HuH-7.5 (cell line): Measurements from ENCODE around the gene PEAK3.

Source experiments
- DNase-seq: peaks from one replicate; pipeline ENCODE4 v3.0.0; 2011; ENCODE audit warnings: low spot score

The PEAK3 gene

DNA sequence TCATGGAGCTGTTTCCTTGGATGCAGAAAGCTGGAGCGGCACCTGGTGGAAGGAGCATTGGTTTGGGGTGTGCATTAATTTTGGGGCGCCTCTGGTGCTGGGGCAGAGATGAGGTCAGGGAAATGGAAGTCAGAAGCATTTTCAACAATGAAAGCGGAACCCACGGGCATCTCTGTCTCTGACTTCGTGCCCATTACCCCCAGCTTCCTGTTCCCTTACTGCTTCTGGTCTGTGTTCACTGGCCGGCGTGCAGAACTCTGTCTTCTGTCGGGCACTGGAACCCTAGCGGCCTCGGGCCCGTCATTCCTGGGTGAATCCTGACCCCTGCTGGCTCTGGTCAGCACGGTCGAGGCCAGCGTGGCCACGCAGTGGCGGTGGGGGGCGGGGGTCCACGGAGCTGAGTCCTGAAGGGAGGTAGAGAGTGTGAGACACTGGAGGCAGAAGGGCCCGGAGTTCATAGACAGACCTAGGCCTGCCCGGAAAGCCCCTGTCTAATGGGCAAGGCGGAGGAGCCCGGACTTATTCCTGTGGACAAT, 33.9 kb upstream of the PEAK3 start:
- peak; percentile 91 for DNase-seq

DNA sequence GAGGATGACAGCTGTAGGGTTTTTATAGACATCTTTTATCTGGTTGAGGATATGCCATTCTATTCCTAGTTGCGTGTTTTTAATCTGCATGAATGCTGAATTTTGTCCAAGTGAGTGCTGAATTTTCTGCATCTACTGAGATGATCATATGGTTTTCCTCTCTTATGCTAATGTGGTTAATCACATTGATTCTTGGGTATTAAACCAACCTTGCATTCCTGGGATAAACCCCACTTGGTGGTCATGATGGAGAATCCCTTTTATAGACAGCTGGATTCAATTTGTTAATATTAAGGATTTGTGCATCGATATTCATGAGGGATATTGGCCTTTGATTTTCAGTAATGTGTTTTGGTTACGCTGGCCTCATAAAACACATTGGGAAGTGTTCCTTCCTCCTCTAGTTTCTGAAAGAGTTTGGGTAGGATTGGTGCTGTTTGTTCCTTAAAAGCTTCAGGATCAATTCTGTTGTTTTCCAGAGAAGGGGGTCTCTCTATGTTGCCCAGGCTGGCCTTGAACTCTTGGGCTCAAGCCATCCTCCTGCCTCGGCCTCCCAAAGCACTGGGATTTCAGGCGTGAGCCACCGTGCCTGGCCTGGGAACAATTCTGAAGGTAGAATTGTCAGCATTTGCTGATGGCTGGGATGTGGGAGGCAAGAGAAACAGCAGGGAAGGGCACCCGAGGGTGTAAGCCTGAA, 33.3 kb upstream of the PEAK3 start:
- DNase-seq, result no peak

DNA sequence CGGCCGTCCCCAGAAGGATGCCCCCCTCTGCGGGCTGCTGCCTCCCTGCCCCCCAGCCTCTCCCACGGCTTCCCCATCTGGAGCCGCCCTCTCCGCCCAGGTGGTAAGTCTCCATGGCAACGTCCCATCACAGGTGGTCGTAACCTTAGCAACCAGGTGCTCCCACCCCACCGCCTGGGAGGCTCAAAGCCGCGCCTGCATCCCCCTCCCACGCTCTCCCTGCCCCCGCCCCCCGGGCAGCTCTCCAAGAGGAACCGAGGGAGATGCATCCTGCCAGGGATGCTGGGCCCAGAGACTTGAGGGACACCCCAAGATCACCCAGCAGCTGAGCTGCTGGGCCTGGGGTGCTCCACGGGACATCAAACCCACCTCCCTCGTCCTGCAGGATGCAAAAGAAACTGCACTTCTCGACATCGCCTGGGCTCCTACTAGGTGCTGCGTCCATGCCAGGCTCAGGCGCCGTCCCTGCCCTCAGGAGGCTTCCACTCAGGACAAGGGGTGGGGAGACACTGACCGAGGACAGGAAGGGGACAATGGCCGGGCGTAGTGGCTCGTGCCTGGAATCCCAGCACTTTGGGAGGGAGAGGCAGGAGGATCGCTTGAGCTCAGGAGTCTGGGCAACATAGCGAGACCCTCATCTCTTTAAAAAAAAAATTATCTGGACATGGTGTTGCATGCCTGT, 31.0 kb upstream of the PEAK3 start:
- no peak for DNase-seq

DNA sequence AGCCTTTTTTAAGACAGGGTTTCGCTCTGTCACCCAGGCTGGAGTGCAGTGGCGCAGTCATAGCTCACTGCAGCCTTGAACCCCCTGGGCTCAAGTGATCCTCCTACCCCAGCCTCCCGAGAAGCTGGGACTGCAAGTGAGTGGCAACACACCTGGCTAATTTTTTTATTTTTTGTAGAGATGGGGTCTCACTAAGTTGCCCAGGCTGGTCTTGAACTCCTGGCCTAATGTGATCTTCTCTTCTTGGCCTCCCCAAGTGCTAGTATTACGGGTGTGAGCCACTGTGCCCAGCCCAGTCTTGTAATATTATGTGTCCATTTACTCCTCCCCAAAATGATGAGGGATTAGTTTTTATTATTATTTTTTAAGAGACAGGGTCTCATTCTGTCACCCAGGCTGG, 29.1 kb upstream of the PEAK3 start:
- no peak for DNase-seq

DNA sequence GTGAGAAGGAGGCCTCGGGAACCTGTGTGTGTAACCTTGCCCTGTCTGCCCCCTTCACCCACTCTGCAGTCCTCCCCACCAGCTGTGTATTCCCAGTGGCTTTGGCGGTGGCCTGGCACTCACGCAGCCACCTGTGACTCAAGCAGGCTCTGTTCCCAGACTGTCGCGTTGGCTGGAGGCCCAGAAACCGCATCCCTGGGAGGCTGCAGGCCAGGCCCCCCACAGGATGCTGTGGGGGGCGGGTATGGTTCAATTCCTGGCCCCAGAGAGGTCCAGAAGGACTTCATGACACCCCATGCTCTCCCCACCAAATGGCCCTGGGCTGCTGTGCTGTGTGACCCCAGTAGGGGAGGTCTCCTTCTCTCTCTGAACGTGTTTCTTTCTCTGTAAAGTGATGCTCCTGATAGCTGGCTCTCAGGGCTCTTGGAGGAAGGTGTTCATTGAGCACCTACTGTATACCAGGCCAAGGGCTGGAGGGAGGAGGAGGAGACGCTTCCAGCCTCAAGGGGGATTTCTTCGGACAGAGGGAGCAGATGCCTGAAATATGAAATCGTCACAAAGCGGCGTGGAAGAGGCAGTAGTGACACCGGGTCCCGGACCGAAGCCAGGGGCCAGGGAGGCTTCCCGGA, 27.9 kb upstream of the PEAK3 start:
- no peak for DNase-seq

DNA sequence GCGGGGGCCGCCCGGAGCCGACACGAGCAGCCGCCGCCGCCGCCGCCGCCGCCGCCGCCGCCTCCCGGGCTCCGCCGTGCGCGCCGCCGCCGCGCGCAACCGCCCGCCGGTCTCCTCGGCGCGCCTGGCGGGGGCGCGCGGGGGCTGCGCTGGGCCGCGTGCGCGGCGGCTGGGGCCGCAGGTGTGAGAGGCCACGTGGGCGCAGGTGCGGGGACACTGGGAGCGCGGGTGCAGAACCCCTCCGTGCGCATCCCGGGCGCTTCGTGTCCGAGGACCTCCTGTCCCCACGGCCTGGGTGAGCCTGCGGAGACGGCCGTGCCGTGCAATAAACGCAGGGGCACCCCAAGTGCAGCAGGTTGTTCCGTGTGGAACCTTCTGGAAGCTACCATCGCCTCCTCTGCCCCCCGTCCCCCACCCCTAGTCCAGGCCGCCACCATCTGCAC, 26.2 kb upstream of the PEAK3 start, which contains the start of gene LINGO3:
TSS of gene LINGO3 (minus strand) at position 41 of the 443 bp plus-strand sequence. CDS start 16,378 bp downstream, outside the sequence.
- DNase-seq, result peak; percentile 65

DNA sequence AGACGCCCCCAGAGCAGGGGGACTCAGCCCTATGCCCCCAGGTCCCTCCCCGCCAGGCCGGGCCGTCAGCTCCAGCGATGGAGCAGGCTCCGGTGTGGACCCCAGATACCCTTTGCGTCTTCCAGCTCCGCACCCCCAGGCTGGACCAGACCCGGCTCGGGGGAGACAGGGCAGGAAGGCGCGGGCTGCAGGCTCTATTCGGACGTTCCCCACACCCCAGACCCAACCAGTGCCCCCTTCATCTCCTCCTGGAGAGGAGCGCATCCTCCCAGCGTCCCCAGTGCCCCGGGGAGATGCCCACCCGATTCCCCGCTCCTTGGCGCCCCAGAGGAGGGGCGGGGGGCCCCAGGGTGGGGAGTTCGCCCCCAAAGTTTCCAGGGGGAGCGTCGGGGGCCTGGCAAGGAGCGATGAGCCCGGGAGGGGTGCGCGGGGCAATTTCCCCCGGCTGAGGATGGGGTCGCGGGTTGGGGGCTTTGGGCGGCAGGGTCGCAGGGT, 25.6 kb upstream of the PEAK3 start:
- DNase-seq, result no peak

DNA sequence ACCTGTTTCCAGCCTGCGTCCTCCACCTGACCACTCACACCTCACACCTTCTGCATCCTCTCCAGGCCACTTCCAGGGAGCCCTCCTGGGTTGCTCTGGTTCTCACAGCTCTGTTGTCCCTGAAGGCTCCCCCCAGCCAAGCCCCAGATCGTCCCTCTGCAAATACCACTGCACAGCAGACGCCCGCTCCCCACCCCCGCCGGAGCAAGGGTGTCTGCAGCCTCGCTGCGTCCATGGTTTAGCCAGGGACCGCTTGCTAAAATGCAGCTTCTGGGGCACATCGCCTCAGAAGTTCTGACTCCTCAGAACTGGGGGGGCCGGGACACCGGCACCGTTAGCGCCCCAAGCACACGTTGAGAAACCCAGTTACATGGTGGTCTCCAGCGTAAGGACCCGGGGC, 25.0 kb upstream of the PEAK3 start:
- DNase-seq, result no peak

DNA sequence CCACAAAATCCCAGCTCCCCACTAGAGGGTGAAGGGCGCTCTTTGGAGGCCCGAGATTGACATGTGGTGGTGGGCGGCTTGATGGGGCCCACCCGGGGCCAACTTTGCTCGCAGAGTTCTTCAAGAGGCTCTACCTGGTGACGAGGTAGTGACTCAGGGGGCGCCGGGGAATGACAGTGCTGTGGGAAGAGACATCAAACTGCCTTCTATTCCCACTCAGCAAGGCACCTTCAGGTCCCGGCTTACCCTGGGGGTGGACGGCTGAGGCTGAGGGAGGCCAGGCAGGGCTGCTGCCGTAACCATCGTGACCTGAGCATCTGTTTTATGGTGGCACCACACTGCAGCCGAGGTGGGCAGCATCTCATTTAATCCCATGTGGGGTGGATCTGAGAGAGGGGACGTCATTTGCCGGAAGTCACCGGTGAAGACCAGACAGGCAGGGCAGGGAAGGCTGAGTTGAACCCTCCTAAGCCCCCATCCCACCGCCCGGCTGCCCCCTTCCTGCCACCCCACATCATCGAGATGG, 24.4 kb upstream of the PEAK3 start:
- DNase-seq, result no peak

DNA sequence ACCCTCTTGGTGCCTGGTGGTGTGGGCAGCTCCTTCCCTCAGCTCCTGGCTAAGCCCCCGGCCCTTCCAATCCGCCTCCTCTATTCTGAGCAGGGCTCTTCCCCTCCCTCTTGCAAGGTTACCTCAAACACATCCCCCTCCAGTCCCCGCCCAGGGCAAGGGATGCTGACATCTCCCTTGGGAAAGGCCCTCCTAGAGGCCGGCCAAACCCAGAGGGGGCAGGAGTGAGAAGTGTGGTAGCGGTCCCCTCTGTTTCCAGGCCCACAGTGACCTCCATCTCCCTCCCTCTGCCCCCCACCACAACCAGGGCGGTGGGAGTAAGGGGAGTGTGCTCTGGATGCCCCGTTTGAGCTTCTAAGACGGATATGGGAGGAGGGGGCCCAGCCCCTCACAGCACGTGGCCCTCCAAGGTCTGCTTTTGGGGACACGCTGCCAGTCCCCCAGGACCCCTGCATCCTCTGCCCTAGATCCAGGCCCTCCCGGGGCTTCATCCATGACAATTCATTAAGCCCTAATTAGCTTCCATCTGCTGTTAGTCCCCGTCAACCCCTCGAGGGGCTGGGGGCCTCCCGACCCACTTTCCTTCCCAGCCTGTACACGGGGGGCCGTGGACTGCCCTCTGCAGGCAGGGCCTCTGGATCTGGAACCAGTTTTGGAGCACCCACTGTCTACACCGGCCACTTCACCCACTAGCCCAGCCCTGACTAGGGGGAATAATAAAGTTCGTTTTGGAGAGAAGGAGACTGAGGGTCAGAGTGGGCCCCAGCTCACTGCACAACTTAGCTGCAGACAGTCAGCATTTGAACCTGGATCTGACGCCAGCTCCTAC, 23.7 kb upstream of the PEAK3 start:
- DNase-seq, result no peak

DNA sequence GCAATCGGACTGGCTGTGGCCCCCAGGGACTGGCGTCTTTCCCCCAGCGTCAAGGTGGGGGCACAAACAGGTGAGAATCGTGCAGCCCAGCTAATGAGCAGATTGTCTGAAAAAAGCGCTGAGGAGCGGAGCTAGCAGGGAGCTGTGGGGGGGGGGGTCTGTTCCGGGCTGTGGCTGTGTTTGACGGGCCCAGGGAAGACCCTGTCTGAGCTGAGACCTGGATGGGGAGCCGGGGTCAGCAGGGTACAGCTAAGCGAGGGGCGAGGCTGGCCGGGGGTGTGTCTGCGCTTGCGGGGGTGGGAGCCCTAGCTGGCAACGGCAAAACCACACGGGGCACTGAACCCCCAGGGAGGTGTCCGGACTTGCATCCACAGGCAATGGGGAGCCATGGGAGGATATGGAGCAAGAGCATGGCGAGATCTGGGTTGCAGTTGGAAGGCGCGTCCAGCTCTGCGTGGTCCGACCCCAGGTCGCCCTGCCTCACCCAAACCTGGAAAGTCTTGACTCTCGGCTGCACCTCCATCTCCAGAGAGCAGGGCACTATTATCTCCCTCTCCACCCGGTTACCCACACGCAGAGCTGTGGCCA, 21.3 kb upstream of the PEAK3 start:
- no peak for DNase-seq

DNA sequence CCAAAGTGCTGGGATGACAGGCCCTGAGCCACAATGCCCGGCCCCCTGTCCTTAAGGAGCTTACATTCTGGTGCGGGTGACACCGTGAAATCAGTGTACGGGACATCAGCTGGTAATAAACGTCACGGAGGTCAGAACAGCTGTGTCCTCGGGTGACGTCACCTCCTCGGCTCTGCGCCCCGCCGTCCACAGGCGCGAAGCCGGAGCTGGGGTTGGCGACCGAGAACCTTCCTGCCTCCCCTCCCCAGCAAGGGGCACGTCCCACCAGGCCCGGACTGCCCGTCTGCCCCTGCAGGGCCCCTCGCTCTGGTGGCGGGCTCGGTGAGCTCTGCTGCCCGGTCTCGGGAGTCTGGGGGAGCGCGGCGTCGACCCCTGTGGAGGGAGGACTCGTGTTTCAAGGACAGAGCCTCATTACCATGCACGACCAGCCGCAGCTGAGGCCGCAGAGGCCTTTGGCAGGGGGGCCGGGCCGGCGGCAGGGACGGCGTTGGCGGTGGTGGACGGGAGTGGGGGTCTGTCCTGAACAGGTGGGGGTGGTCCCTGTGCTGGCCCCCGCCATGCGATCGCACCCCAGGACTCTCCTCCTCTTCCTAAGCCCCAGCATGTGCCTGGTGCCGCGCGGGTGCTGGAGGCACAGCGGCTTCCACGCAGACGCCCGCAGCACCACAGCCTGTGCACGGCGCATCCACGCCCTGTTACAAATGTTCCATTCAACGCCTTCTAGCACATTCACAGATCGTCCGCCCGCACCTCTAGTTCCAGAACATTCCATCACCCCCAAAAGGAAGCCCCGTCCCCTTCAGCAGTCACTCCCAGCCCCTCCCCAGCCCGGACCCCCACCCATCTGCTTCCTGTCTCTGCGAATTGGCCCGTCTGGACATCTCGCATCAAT, 20.6 kb upstream of the PEAK3 start:
- no peak for DNase-seq

DNA sequence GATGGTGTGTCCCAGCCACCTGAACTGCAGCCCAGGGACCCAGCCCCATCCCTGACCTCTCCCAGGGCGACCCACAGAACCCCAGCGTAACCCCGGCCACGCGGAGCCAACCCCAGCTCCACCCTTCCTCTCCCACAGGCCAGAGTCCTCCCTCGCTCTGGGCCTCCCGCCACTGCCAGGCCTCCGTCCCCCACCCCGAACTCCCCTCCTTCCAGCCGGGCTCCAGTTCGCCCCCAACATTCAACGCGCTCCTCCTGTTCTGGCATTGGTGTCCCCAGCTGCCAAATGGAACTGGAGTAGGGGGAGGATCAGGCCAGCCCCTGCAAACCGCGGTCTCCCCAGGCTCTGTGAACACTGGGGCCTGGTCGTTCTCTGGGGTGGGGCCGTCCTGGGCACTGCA, 18.6 kb upstream of the PEAK3 start:
- DNase-seq, result no peak

DNA sequence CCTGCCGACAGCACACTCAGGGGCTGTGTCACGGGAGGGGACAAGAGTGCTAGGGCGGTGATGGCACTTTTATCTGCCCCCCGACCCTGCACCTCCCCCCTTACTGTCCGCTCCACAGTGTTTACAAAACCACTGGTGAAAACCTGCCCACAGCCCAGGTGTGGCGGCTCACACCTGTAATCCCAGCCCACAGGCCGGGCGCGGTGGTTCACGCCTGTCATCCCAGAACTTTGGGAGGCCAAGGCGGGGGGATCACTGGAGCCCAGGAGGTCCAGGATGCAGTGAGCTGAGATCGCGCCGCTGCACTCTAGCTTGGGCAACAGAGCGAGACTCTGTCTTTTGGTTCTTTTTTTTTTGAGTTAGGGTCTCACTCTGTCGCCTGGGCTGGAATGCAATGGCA, 14.2 kb upstream of the PEAK3 start:
- no peak for DNase-seq

DNA sequence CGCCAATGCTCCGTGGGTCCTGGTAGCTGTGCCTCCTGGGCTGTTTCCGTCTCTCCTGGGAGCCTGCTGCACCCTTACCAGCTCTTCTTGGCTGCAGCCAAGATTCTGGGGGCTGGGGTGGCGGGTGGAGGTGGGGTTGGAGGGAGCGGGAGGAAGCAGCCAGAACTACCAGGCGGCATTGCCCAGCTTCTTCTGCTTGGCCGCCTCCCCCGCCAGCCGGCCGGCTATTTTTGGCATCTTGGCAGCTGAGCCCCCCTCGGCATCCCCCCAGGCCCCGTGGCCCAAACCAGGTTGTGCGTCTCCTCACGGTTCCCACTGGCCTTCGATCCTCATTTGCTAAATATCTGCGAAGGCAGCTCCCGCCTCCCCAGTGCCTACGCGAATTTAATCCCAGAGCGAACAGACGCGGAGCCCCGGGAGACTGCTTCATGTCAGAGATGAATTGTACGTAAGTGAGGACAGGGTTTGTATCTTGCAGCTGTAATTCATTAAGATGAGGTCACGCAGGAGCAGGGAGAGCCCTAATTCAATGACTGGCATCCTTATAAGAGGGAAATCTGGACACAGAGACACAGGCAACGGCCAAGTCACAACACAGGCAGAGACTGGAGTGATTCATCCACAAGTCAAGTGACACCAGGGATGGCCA, 12.8 kb upstream of the PEAK3 start:
- no peak for DNase-seq

DNA sequence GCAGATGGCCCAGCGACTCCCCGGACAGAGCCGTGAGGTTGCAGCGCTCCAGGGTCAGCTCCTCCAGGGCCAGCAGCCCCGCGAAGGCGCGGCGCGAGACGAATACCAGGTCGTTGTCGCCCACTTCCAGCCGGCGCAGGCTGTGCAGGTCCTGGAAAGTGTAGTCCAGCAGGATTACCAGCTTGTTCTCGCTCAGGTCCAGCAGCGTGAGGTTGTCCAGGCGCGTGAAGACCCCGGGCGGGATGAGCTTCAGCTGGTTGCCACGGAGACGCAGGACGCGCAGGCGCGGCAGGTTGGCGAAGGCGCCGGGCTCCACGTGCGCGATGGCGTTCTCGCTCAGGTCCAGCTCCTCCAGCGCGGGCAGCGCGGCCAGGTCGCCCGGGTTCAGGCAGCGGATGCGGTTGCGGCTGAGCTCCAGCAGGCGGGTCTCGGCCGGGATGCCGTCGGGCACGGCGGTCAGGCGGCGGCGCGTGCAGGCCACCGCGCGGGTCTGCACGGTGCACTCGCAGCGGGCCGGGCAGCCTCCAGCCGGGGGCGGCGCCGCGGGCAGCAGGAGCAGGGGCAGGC, 9.3 kb upstream of the PEAK3 start:
- DNase-seq, result no peak

DNA sequence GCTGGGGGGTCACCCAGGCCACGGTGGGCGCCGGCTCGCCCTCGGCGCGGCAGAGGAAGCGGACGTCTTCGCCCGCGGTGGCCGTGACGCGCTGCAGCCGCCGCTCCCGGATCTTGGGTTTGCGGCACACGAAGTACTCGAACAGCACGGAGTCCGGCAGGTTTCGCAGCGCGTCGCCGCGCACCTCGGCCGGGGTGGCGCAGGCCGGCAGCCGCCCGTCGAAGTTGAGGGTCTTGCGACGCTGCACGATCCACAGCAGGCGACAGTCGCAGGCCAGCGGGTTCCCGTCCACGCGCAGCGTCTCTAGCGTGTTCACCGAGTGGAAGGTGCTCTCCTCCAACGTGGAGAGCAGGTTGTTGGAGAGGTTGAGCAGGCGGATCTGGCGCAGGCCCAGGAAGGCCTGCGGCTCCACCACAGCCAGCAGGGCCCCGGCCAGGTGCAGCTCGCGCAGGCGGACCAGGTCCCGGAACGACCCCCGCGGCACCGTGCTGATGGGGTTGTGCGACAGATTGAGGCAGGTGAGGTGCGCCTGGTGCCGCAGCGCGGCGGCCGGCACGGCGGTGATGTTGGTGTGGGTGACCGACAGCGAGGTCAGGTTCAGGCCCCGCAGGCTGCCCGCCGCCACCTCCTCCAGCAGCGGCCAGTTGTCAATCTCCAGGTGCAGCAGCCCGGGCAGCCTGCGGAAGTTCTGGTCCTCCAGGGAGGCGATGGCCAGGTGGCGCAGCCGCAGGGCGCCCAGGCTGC, 8.6 kb upstream of the PEAK3 start:
- DNase-seq, result no peak

DNA sequence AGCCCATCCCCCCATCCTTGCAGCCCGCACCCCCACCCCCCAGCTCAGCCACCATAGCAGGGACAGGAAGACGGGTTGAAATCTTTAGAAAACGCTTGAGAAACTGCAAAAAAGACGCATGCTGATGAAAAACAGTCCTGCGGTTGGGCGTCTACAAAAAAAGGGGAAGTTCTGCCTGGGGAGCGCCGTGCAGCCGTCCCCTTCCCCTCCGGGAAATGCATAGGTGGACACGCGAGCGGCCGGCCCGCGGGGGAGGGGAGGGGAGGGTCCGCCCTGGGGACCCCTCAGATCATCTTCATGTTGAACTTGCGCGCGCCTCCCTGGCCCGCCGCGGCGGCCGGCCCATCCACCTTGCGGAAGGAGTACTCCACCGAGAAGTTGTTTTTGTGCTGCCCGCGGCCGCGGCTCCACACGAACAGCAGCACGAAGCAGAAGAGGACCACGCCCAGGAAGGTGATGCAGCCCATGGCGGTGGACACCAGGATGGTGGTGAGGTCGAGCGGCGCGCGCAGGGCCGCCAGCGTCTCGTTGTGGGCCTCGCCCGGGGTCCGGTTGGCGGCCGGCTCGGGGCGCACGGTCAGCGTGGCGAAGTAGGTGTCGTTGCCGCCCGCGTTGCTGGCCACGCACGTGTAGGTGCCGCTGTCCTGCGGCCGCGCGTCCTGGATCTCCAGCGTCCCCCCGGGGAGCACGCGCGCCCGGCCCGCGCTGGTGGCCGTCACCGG, 7.9 kb upstream of the PEAK3 start:
- no peak for DNase-seq
